AG09319 (cell line): ENCODE results near the gene CTBP2.

ENCODE experiments used
- DNase-seq: peaks from one replicate; pipeline ENCODE4 v3.0.0-alpha.2; 2010; ENCODE audit warnings: low read depth; ENCODE audit errors: extremely low read depth
- TF ChIP-seq, protein P1 (sequence below): IDR thresholded peaks from 2 replicates; pipeline ENCODE4 v1.5.1; 2011; ENCODE audit warnings: low read depth, mild to moderate bottlenecking, inconsistent platforms, low read length, moderate library complexity

The CTBP2 gene

DNA sequence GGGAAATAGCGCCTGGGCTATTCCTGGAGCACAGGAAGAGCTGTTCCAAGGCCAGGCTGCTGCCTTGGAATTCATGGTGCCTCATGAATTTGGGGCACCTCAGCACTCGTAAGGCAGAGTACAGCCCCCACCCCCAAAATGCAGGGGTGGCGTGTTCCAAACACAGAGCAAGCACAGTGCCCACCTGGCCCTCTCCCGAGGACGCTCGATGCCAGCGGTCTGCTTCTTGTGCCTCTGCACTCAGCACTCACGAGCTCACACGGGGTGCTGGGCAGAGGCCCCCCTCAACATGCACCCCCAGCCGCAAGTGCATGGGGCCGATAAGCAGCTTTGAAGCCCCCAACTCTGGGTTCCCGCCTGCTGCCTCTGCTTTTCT lies 158.3 kb downstream of the CTBP2 start:
- TF ChIP-seq, protein P1, sequence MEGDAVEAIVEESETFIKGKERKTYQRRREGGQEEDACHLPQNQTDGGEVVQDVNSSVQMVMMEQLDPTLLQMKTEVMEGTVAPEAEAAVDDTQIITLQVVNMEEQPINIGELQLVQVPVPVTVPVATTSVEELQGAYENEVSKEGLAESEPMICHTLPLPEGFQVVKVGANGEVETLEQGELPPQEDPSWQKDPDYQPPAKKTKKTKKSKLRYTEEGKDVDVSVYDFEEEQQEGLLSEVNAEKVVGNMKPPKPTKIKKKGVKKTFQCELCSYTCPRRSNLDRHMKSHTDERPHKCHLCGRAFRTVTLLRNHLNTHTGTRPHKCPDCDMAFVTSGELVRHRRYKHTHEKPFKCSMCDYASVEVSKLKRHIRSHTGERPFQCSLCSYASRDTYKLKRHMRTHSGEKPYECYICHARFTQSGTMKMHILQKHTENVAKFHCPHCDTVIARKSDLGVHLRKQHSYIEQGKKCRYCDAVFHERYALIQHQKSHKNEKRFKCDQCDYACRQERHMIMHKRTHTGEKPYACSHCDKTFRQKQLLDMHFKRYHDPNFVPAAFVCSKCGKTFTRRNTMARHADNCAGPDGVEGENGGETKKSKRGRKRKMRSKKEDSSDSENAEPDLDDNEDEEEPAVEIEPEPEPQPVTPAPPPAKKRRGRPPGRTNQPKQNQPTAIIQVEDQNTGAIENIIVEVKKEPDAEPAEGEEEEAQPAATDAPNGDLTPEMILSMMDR = no peak
- DNase-seq = no peak

DNA sequence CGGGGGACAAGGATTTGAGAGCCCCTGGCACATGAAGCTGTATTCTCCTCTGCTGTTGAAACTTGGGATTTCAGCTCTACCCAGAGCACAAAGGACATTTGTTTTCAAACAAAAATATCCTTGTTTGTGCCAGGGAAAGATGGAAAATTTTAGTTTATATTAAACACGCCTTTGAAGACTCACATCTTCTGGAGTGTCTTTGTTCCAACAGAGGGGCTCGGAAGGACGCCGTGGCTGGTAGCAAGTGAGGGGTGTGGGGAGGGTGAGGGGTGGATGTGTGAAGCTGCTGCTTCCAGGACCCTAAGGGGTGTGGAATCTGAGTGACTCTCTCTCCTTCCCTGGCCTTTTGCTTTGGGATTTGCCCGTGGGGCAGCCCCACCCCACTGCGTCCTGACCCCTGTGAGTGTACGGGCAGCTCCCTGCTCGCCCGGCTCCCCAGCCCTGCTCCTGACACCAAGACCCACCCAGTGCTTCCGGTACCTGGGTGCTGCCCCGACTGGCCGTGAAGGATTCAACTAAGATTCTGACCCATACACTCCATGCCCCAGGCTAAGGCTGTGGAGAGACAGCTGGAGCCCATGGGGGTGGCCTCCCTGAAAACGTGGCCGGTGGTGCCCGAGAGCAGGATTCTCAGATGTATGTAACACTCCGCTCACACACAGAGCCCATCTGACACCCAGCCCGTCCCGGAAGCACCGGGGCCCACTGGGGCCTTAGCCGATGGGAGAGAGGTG lies 158.9 kb downstream of the CTBP2 start:
- TF ChIP-seq, protein P1 = no peak
- DNase-seq = no peak

DNA sequence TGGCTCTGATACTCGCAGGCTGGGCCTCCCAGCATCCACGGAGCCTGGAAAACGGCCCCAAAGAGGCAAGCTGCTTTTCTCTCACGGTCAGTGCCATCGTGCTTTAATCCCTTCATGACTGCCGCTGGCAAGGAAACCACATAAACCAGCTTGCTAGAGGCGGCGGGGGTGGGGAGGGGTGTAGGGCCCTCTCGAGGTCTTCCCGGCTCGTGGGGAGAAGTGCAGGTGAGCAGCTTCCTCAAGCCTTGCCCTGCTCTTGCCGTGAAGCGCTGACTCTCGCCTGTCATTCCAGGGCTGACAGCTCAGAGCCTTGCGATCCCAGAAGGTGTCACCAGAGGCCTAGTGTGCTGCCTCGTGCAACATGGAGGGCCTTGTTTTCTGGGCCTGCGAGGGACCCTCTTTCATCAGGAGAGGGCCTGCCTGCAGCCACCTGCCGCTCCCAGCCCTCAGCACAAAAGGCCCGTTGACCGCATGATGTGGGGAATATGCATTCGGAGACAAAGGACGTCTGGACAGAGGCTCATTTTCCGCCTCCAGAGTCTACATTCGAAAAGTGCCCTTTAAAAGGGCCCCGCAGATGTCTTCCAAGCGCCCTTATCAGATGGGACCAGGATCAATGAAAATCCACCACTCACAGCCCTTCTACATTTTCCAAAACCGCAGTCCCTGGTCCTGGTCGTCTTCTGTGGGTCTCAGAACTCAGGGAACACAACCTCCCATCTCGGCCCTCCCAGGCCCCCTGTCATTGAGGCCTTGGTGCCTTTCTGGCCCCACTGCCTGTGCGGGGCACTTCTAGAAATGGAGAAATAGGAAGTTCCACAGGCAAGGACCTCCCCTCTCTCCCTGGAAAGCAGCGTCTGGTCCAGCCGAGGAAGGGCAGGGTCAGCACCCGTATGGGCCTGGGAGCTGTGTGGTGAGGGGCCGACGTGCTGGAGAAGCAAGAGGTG lies 159.7 kb downstream of the CTBP2 start:
- DNase-seq = no peak
- TF ChIP-seq, protein P1 = peak; percentile 21

DNA sequence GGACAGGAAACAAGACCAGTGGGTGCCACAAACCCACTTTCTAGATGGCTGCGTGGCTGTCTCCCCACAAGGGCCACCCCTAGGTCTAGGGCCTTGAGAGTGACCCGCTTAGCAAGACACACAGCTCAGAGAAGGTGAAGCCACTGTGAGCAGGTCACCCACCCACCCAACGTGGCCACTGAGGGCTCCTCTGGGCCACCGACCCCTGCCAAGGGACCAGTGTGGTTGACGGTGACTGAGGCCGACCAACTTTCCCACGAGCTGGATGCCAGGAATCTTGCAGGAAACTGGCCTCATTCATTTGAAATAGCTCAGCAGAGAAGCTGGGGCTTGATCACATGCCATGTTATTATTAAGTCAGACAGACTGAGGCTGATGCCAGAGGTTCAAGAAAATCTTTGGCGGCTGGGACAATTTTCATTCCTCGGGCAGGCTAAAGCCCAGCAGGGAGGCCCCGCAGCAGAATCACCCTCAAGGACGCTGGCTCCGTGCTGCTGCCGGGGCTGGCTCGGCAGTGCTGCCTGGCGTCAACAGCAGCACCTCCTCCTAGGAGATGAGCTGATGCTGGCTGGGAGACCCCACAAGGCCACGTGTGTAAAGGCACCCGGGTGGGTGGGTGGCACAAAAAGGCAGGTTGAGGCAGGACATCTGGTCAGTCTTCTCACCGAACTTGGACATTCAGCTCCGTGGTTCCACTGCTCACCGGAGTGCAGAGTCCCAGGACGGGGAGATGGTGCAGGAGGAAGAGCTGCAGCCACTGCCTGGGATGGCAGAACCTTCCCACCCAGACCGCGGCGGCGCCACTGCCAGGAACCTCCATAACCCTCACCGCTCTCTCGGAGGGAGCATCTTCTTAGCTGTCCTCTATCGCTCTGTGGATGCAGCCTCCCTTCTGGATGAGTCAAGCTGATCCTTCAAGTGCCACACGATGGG lies 160.7 kb downstream of the CTBP2 start:
- TF ChIP-seq, protein P1 = no peak
- DNase-seq = peak; percentile 70

DNA sequence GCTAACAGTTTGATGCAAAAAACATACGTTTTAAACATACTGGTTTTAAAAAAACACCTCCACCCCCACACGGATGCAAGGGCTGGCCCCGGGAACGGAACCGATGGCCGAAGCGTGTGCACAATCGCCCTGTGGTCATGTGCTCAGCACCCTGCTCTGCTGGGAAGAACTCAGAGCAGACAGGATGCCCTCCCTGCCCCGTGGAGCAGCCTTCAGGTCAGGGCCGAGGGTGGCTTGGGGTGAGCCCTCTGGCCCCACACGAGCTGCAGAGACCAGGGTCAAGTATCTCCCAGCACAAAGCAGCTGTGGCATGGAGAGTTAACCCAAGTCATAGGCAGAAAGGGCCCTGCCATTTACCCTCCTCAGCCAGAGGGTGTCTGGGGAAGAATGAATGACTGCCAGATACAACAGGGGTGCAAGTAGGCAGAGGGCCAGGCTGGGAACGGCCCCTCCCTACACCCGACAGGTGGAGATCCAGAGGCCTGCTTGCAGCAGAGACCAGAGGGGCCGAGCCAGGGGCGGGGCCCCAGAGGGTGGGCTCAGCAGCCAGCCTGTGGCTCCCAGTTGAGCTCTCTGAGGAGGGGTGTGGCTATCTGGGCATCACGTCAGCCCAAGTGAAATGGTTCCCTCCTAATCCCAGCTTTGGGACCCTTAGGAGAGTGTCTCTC lies 161.6 kb downstream of the CTBP2 start:
- DNase-seq = no peak
- TF ChIP-seq, protein P1 = no peak

DNA sequence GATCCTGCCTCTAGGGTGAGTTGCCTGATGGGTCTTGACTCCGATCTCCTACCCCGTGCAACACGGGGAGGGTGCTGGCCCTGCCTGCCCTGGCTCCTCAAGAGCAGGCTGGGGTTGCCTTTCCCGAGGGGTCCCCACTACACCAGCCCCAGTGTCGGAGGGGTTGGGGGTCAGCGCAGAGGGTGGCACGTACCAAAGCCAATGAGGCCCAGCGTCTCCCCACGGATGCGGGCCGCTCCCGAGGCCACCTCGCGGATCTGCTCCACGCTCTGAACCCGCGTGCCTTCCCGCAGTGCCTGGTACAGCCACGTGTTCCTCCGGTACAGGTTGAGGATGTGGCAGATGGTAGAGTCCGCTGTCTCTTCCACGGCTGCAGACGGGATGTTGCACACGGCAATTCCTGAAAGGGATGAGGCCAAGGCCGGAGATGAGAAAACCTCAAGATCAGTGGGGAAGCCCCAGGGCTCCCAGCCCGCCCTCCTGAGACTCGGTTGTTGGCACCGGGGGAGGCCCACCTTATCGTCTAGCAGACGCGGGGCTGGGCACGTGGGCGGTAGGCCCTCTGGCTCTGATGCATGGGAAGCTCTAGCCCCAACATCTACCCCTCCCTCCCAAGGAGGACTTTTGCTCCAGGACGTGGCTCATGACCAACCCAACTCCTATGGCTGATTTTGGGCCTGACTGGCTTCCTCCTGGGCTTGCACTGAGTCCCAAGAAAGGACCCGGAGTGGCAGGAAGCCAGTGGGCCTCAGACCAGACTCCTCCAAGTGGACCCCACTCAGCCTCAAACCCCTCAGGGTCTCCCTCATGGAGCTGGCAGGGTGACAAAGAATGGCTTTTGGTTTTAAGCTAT lies 162.4 kb downstream of the CTBP2 start:
- no peak for DNase-seq

More for the DNA sequence above, 162.4 kb downstream of the CTBP2 start:
- TF ChIP-seq, protein P1 = no peak
